ENCODE measurements around the gene DPEP3. TPM values are rescaled to one million over a fixed set of nuclear protein-coding genes. Genes with fewer than 3 reads are reported as not detected.
A peak's percentile ranks its signal among the peaks of the same experiment; 100 is the strongest.

The DPEP3 gene
- total RNA-seq, 1 donor from 2014 or later: not detected

- Histone ChIP-seq H3K4me2 (no peak overlapping the region), H3K4me1 (peaks cover 16% of the 10 kb centered on the region), H3F3A (ENCODE audit: low read depth) (peaks cover 36% of the 10 kb centered on the region), H4K20me1 (ENCODE audit: low read depth) (peaks cover 37% of the 10 kb centered on the region), H3K9ac (no peak overlapping the region), H3K27ac (no peak overlapping the region), H3K36me3 (no peaks in the 10 kb centered on the region), H3K9me3 (ENCODE audit: low read depth) (no peaks in the 10 kb centered on the region), H3K79me2 (ENCODE audit: low read depth) (no peaks in the 10 kb centered on the region), H3K27me3 (no peaks in the 10 kb centered on the region), H3K4me3 (no peak overlapping the region), H2AFZ (replicated peaks) (no peak overlapping the region)
- peaks cover 5% of the 10 kb centered on the region for H3K27me3 Mint-ChIP-seq (ENCODE audit: insufficient read depth, low read depth)
- no peak for DNase-seq (ENCODE audit: low spot score)
- no peak overlapping the region for H3K27ac Mint-ChIP-seq
- H3K4me3 Mint-ChIP-seq: no peak overlapping the region
- H3K9me3 Mint-ChIP-seq: no peaks in the 10 kb centered on the region
- H3K4me1 Mint-ChIP-seq: peaks cover 20% of the 10 kb centered on the region
- H3K36me3 Mint-ChIP-seq: no peaks in the 10 kb centered on the region
- TF ChIP-seq EZH2phosphoT487 (IDR thresholded peaks at IDR 0.05): no peak
- no peak for TF ChIP-seq EZH2 (IDR thresholded peaks at IDR 0.05)
- no peak for TF ChIP-seq CTCF (IDR thresholded peaks at IDR 0.05)
These were observed 34.8 kb downstream of the DPEP3 start for GRCh38 chr16:67945392-67945933.

- Histone ChIP-seq H2AFZ (replicated peaks) (no peak overlapping the region), H3K4me1 (peaks cover 16% of the 10 kb centered on the region), H3K4me3 (no peak overlapping the region), H3K27ac (peak overlapping the region; percentile 78), H3K27me3 (no peaks in the 10 kb centered on the region), H4K20me1 (ENCODE audit: low read depth) (peaks cover 37% of the 10 kb centered on the region), H3K9me3 (ENCODE audit: low read depth) (no peaks in the 10 kb centered on the region), H3K79me2 (ENCODE audit: low read depth) (no peaks in the 10 kb centered on the region), H3K36me3 (no peaks in the 10 kb centered on the region), H3F3A (ENCODE audit: low read depth) (peaks cover 36% of the 10 kb centered on the region), H3K4me2 (peak overlapping the region; percentile 57), H3K9ac (no peak overlapping the region)
- H3K27me3 Mint-ChIP-seq (ENCODE audit: insufficient read depth, low read depth): peaks cover 5% of the 10 kb centered on the region
- no peaks in the 10 kb centered on the region for H3K36me3 Mint-ChIP-seq
- TF ChIP-seq EZH2phosphoT487 (IDR thresholded peaks at IDR 0.05): no peak
- peaks cover 20% of the 10 kb centered on the region for H3K4me1 Mint-ChIP-seq
- H3K4me3 Mint-ChIP-seq: no peak overlapping the region
- H3K9me3 Mint-ChIP-seq: no peaks in the 10 kb centered on the region
- DNase-seq (ENCODE audit: low spot score): no peak
- no peak overlapping the region for H3K27ac Mint-ChIP-seq
These were observed 35.5 kb downstream of the DPEP3 start for GRCh38 chr16:67944690-67945391.

DNA sequence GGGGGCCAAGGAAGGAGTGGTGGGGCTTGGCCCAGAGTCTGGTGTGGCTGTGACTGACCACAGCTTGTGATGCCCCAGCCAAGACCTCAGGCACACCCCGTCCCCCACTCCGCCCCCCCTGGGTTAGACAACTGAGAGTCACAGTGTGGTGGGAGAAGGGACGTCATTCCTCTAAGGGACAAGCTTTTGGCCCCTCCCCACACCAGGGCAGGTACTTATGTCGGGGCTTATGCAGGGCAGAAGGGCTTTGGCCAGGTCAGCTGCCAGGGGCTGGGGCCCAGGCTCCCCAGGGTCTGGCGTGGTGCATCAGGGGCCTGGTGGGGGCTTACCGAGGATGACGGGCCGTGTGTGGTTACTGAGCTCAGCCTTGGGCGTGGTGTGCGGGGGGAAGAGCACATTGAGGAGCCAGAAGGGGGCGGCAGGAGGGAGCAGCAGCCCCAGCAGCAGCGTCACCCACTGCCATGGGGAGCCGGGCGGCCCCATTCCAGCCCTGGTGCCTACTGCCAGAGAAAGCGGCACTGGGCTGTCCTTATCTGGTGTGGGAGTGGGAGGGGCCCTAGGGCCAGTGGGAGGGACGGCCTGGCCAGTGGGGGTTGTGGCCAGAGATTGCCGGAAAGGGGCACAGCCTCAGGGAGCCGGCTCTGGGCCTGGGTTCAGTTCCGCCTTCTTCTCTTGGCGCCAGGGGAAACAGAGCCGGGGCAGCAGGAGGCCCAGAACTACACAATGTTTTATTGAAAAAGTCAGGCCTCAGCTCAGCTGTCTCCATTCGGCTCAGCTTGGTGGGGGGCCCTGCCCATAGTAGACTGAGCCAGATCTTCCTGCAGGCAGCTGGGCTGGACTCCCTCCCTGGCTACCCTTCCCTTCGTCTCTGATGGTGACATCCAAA lies 36.4 kb downstream of the DPEP3 start, which contains the start of gene LCAT:
TSS of gene LCAT (minus strand) at position 502 of the 886 bp plus-strand sequence. CDS start at position 483, 19 bp downstream.
- Histone ChIP-seq H3K27ac (peak within 1 kb of the TSS; percentile 78), H3K9me3 (ENCODE audit: low read depth) (no peaks in the 10 kb centered on the region), H3K79me2 (ENCODE audit: low read depth) (no peaks in the 10 kb centered on the region), H3K4me2 (peak within 1 kb of the TSS; percentile 57), H4K20me1 (ENCODE audit: low read depth) (peaks cover 37% of the 10 kb centered on the region), H3K36me3 (no peaks in the 10 kb centered on the region), H3K9ac (no peak within 1 kb of the TSS), H3K4me1 (peaks cover 16% of the 10 kb centered on the region), H3K4me3 (no peak within 1 kb of the TSS), H3K27me3 (no peaks in the 10 kb centered on the region), H2AFZ (replicated peaks) (no peak within 1 kb of the TSS), H3F3A (ENCODE audit: low read depth) (peaks cover 36% of the 10 kb centered on the region)
- peak; percentile 38 for DNase-seq (ENCODE audit: low spot score)
- Mint-ChIP-seq H3K27me3 (ENCODE audit: insufficient read depth, low read depth) (peaks cover 6% of the 10 kb centered on the region), H3K9me3 (no peaks in the 10 kb centered on the region), H3K36me3 (peaks cover under 1% of the 10 kb centered on the region), H3K27ac (peak within 1 kb of the TSS; percentile 50), H3K4me1 (peaks cover 20% of the 10 kb centered on the region), H3K4me3 (peak within 1 kb of the TSS; percentile 38)
- TF ChIP-seq EZH2 (IDR thresholded peaks at IDR 0.05): no peak
- no peak for TF ChIP-seq EZH2phosphoT487 (IDR thresholded peaks at IDR 0.05)
- TF ChIP-seq CTCF (IDR thresholded peaks at IDR 0.05): peak; percentile 20

All from neural progenitor cell (in vitro differentiated cells).